HPDE6-E6E7 (cell line): Measurements from ENCODE around the gene AUTS2.

Experiments
- DNase-seq: peaks from one replicate; pipeline ENCODE4 v3.0.0; 2011; ENCODE audit warnings: missing footprints; ENCODE audit errors: extremely low spot score

AUTS2 gene

GRCh38 chr7:69624435-69625230, 26.4 kb downstream of the AUTS2 start:
- DNase-seq, result no peak

GRCh38 chr7:69625238-69625637, 27.0 kb downstream of the AUTS2 start:
- no peak for DNase-seq

GRCh38 chr7:69625798-69626197, 27.5 kb downstream of the AUTS2 start:
- no peak for DNase-seq

- DNase-seq, result no peak
Observed at GRCh38 chr7:69630292-69630691, 32.0 kb downstream of the AUTS2 start.

GRCh38 chr7:69631131-69631530, 32.9 kb downstream of the AUTS2 start:
- no peak for DNase-seq

- DNase-seq, result no peak
Observed at GRCh38 chr7:69632280-69632679, 34.0 kb downstream of the AUTS2 start.

GRCh38 chr7:69633122-69633831, 35.0 kb downstream of the AUTS2 start:
- no peak for DNase-seq

GRCh38 chr7:69635555-69636185, 37.4 kb downstream of the AUTS2 start:
- DNase-seq, result no peak

GRCh38 chr7:69638674-69639073, 40.4 kb downstream of the AUTS2 start:
- no peak for DNase-seq

- no peak for DNase-seq
Observed at GRCh38 chr7:69640216-69640615, 41.9 kb downstream of the AUTS2 start.

- no peak for DNase-seq
Observed at GRCh38 chr7:69640925-69641594, 42.8 kb downstream of the AUTS2 start.

GRCh38 chr7:69643265-69643664, 45.0 kb downstream of the AUTS2 start:
- no peak for DNase-seq

GRCh38 chr7:69643708-69644445, 45.6 kb downstream of the AUTS2 start:
- no peak for DNase-seq

GRCh38 chr7:69645683-69646082, 47.4 kb downstream of the AUTS2 start:
- DNase-seq, result no peak

GRCh38 chr7:69651101-69651590, 52.9 kb downstream of the AUTS2 start:
- no peak for DNase-seq

GRCh38 chr7:69652947-69653701, 54.8 kb downstream of the AUTS2 start:
- DNase-seq, result no peak

GRCh38 chr7:69653806-69654205, 55.5 kb downstream of the AUTS2 start:
- no peak for DNase-seq

GRCh38 chr7:69654381-69654780, 56.1 kb downstream of the AUTS2 start:
- no peak for DNase-seq

GRCh38 chr7:69654849-69655707, 56.8 kb downstream of the AUTS2 start:
- DNase-seq, result no peak

- no peak for DNase-seq
Observed at GRCh38 chr7:69656077-69656476, 57.8 kb downstream of the AUTS2 start.
